ENCODE results near the gene XPNPEP1. TPM values are rescaled to one million over a fixed set of nuclear protein-coding genes. Genes with fewer than 3 reads are reported as not detected.

Gene XPNPEP1
- total RNA-seq, 1 donor from 2014 or later: 61.6 TPM

DNA sequence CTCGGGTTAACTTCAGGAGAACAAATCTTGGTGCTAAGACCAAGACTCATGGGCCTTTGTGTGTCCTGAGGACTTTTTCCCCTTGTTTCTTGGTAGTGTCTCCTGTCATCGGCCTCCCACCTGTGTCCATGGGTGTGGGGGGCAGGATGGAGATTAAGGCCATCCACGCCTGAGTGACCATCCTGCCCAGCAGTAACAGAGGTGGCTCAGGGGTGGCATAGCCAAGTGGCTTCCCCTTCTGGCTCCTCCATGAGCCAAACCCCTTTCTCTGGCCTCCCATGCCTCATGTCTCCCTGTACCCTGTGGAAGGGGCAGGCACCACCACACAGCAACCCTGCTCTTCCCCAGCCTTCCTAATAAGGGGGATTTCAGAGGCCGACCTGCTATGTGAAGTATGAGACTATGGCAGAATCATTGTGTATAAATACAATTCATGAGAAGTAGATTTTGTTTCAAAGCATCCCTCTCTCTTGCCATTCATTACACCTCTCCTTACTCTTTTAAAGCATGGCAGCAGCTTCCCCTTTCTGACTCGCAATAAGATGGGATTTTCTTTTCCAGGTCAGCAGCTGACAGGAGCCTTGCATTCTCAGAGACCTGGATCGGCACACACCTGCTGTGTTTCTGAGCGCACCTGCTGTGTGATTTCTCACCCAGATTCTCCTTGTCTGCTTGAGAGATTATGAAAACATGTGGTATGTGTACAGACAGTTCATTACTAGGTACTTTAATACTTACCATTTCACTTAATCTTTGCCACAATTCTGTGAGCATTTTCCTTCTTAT is 102.5 kb downstream of the XPNPEP1 start:
- intact Hi-C loops (cut with micrococcal nuclease): no loop called here

DNA sequence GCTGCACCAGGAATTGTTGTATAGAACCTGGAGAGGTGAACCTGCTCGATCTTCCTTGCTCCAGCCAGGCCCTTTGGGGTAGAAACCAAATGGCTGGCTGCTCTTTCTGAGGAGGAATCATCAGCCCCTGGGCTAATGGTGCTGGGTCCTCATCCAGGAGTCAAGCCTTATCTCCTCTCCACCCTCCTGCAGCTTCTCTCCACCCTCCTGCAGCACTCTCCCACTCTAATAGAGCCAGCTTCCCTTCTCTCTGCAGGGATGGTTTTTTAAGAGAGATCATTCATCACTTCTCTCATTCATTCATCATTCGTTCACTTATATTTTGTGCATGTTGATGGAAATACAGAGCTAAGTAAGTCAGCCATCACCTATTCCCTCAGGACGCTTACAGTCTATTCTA is 103.5 kb downstream of the XPNPEP1 start:
- intact Hi-C loops (cut with micrococcal nuclease): no loop called here

Other genes starting within 250 kb of the XPNPEP1 start
- 308 and 321 TPM in 2 replicates for gene ADD3, start 84.5 kb upstream of the XPNPEP1 start, total RNA-seq

All from T-helper 2 cell treated with Interferon-gamma antibody and Interleukin-4, amounts not matched to agents 100 ng/mL and 5 ng/mL, for 36 hours (primary cell).